GM20431 (cell line): ENCODE measurements around the gene TBCK.

ENCODE experiments used
- in situ Hi-C: fragments of 300-500 bp; cut with MseI, MboI; formaldehyde crosslinking; loops from one replicate; pipeline ENCODE4 v1.15.0; 2020; ENCODE audit warnings: low sequenced_read_pairs; ENCODE audit not compliant: unreplicated experiment

Gene TBCK

DNA sequence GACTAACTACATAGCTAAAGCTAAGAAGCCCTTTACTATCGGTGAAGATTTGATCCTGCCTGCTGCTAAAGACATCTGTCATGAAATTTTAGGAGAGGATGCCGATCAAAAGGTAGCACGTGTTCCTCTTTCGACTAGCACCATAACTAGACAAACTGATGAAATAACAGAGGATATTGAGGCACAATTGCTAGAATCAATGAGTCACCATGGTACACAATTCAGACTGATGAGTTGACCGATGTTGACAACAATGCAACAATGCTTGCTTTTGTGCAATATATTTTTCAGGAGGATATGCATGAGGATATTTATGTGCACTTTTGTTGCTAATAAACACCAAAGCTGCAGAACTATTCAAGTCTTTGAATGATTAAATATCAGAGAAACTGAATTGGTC lies 24.3 kb downstream of the TBCK start:
- in situ Hi-C loops, result no loop called here

DNA sequence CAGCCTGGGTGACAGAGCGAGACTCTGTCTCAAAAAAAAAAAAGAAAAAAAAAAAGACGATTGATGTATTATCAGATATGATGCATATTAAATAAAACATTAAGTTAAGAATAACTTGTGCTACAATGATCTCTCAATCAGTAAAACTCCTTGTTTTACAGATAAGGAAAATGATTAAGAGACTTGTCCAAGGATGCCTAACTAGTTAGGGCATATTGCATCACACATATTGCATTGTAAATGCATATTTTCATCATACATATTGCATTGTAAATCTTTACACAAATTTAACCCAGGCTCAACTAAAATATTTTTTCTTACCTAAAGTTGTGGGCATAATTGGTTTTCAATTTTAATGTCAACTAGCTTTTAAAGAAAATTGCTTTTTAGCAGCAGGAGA lies 26.3 kb downstream of the TBCK start:
- in situ Hi-C loops, result no loop called here

DNA sequence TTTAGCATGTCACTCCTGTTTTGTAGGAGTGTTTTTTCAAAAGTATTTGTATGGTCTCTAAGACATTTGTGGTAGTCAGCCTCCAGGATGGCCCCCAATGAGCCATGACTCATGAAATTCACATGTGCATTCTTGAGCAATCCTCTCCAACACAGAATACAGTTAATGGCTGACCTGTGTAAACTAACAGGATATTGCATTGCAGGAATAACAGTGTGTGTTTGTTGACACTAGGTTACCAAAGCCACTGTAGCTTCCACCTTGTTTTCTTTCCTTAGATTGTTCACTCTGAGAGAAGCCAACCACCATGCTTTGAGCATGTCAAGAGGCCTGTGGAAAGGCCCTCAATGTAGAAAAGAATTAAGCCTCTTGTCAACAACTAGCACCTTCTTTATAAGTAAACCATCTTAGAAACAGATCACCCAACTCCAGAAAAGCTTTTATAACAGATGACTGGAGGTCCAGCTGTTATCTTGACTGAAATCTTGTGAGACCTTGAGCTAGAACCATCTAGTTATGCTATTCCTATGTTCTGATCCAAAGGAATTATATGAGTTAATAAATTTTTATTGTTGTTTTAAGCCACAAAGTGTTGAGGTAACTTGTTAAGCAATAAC lies 28.5 kb downstream of the TBCK start:
- in situ Hi-C loops, result no loop called here

DNA sequence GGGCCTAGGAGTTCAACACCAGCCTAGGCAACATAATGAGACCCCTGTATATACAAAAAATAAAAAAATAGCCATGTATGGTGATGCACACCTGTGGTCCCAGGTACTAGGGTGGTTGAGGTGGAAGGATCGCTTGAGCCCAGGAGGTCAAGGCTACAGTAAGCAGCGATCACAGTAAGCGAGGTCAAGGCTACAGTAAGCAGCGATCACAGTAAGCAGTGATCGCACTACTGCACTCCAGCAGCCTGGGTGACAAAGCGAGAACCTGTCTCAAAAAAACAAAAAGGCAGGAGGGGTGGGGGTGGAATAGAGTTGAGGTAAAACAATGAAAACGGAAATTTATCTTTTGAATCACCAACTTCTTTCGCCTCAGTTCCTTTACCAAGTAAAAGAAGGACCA lies 29.4 kb downstream of the TBCK start:
- in situ Hi-C loops, result no loop called here

DNA sequence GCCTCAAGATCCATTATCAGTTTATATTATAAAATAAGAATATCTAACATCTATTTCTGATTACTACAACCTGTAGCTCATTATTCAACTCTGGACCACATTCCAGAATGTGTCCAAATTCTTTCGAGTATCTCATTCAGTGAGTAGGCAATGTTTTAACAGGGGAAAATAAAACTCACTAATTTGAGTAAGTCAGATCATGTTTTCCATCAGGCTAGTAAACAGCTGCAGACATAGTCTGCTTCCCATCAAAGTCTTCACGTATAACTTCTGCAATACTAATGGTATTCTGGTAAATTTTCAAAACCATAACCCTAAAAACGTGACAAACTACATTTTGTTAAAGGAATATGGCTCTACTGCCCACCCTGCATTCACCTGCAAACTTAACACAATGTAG lies 31.8 kb downstream of the TBCK start:
- in situ Hi-C loops, result no loop called here

DNA sequence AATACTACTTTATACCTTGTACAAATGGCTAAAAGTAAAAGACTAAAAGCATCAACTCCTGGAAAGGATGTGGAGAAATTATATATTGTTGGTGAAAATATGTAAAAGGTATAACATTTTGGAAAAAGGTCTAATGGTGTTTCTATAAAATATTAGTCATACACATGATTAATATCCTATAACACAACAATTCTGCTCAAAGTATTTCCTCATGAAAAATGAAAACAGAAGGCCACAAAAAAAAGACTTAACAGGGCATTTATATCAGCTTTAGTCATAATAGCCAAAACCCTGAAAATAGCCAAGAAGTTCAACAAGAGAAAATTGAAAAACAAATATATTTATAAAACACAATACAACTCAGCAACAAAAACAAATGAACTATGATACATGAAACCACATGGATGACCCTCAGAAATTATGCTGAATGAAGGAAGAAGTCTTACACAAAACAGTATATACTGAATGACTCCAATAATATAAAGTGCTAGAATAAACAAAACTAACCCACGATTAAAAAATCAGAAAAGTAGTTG lies 38.8 kb downstream of the TBCK start:
- in situ Hi-C loops, result no loop called here

DNA sequence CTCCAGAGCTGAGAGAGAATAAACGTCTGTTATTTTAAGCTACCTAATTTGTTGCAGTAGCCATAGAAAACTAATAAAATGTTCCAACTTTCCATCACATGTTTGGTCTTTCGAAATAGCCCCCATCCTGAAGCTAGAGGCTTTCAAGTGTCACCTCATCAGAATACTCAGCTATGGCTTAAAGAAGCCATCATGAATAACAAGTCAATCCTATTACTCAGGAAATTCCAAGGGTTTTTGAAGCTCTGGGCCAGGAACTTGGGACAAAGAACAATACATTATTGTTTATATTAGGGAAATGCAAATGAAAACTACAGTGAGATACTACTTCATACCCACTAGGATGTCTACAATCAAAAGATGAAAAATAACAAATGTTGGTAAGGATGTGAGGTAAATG lies 42.2 kb downstream of the TBCK start:
- in situ Hi-C loops, result no loop called here

DNA sequence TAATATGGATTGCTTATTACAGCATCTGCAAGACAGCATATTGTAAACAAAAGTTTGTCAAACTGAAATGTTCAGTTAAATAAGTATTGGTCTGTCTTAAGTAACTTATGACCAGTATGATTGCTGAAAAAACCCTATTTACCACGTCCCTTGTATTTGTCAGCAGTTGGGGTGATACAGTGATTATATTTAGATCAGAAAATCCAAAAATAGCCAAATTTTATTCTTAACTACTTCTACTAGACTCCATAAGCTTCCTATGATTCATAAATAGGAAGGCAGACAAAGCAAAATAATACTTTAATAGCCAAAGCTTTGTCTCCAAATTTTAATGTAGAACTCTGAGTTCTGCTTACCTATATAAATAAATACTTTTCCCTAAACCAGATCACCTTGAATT lies 45.3 kb downstream of the TBCK start:
- in situ Hi-C loops, result no loop called here

DNA sequence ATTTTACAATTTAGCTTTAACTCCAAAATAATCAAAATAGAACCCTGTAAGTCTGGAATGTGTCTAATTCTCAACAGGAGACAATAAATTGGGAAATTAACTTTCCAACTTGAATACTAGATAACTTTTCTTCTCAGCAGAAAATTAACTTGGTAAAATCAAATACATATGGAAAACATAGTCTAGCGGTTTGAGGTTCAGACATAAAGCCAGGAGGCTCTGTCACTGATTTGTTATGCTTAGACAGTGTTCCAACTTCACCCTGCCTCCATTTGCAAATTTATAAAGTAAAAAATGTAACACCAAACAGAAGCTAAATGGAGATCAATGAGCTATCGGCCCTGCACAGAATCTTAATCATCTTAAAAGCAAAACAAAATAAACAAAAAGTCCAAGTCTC lies 46.3 kb downstream of the TBCK start:
- in situ Hi-C loops, result no loop called here

DNA sequence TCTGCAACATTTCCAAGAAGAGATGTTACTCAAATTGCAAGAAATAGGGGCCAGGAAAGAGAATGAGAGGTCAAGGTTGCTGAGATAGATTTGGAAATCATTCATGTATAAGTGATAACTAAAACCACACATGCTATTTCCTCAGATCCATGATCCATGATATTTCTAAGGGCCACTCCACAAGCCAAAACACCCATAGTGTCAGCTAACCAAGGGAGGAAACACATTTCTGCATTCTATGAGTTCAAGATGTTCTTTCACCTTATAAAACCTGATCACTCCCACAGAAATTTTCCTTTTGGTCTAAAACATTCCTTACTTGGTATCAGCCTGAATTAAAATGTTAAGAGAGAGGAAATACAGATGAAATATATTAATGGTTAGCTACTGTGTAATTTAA lies 47.2 kb downstream of the TBCK start:
- in situ Hi-C loops, result no loop called here

DNA sequence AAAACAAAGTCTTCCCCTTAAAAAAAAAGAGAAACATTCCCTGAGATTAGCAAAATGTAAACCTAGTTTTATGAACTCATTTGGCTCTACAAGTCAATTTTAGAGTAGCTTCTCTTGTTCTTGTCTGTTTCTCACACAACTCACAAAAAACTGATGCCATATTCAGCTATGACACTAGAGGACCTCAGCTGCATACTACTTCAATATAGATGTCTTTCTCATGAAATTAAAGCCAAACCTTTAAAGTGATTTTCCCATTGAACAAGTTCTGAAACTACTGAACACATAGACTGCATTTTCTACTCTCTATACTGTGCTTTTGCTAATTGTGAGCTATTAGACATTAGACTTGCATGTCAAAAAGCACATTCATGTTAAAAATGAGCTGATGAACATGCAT lies 49.8 kb downstream of the TBCK start:
- in situ Hi-C loops, result no loop called here

DNA sequence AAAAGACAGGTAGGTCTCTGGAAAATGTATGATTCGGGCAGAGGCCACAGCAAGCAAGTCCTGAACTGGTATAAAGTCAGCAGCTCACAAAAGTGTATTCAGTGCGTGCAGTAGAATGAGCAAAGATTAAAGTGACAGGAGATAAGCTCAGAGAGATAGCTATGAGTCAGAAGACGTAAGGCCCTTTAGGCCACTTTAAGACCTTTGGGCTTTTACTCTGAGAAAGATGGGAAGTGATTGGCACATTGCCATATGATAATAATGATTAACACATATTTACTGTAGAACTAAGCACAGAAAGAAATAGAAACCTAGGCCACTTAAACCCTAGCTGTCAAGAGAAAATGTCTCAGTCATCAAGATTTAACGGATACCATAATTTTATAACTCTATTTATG lies 51.7 kb downstream of the TBCK start:
- in situ Hi-C loops, result no loop called here

DNA sequence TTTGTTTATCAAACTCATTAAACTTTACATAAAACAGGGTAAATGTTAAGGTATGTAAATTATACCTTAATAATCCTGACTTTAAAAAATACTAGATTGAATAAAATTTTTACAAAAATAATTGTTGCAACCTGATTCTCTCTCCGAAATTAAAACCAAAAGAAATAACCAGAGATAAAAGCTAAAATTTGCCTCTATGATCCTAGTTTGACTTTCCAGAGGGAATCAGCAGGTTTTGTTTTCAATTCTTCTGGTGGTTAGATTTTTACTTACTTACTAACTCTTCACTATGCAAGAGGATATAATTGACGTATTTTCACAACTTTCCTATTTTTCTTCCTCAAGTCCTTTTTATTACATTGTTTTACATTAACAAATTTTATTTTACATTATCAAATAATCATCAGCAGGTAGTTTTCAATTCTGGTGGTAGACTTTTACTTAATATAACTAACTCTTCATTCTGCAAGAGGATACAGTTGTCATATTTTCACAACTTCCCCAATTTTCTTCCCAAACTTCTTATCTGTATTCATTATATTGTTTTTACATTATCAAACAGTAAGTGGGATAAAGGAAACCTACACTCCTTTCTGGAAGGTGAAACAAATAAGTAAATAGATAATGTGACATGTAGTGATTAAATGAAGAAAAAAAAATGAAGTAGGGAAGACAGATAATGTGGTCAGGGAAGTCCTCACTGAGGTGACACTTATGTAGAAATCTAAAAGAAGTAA lies 52.2 kb downstream of the TBCK start:
- in situ Hi-C loops, result no loop called here

DNA sequence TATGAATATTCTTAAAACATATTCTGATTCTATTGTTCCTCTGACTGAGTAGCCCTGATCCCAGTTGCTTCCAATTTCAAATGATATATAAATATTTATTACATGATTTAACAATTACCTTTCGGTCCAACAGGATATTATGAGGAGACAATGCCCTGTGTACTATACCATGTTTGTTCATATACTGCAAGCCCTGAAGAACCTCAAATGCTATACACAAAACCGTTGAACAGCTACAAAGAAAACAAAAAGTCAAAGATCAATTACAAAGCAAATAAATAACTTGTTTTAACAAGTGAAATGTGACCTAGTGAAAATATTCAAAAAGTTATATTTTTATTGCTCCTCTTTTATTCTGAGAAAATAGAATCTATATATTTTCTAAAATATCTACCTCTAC lies 54.0 kb downstream of the TBCK start:
- in situ Hi-C loops, result no loop called here

DNA sequence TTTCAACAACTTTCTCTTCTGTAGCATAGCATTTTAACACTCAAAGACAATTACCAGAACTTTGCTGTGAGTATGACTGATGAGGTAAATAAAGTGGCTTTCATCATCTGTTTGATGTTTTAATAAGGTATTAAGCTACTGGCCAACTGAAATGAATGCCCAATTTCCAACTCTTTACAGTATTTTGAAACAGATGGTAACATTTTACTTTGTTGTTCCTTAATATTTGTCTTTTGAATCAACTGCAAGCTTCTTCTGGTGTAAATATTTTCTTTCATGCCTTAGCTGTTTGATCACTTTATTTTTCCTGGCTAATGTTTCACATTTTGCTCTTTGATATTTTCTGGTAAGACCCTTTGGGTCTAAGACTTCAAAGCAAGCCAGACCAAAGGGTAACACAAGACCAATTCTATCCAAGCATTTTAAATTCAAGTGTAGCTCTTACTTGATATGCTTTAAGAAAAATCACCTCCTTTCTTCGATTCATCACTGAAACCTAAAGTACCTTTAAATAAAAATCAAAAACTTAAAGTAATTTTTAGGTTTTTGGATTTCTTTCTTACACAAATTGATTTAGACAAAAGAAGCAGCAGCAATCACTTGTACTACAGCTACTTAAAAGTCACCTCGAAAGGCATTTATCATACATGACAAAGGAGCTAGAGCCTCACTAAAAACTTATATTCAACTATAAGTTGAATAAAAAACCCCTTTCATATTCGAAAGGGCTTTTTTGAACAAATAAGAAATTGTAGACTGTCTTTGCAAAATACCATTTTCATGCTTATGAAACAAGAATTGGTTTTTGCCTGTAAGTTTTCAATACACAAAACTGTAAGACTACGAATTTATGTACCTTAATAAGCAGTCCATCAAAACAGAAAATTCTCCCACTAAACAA lies 57.6 kb downstream of the TBCK start:
- in situ Hi-C loops, result no loop called here

DNA sequence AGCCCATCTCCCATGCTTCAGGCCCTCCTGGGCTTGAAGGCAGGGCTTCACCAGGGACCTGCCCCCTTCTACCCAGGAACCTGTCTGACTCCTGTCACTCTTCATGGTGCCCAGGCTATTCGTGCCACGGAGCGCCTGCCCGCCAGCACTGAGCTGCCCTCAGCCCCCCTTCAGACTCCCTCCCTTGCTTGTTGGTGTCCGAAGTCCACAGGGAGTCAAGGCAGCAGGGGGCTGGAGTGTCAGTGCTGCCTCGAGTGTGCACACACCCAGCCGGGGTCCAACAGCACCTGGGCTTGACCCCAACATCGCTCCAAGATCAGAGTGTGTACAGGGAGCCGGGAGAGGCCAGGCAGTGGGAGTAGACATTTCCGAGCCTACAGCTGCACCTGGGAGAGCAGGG lies 59.8 kb downstream of the TBCK start:
- in situ Hi-C loops, result no loop called here

DNA sequence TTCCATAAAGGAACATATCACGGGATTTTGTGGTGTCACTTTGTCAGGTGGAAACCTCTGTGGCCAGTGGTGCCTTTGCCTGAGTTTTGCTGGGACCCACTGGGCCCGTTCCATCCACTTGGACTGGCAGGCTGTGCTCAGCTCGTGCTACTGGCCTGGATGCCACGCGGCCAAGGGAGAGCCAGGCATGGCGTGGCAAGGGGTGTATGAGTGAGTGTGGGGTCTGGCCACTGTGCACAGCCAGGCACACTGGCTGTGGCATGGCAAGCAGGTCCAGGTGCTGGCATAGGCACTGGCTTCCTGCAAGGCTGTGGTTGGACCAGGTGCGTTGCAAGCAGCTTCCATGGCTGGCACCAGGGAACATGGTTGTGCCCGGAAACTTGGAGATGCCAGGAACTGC lies 60.8 kb downstream of the TBCK start:
- in situ Hi-C loops, result no loop called here

DNA sequence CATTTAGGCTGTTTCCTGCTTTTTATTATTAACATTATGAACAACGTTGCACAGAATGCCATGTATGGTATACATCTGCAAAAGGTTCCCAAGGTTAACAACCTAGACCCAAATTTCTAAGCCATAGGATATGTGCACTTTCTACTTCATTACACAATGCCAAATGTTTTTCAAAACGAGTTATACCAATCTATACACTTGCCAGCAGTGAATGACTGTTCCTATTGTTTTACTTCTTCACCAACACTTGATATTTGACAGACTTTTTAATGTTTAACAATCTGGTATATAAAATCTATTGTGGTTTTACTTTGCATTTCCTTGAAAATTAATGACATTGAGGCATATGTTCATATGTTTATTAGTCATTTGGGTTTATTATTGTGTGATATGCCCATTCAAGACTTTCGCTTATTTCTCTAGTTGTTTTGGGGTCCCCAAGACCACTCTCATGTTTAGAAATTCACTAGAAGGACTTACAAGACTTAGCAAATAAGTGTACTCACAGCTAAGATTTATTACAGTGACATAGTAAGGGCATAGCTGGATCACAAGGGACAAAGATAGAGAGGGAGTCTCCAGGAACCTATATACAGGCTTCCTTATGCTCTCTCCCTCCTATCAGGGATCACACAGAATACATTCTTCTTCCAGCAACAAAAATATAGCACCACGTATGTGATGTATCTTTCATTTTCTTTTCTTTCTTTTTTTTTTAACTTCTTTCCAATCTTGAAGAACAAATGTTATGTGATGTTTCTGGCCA lies 62.5 kb downstream of the TBCK start:
- in situ Hi-C loops, result no loop called here

DNA sequence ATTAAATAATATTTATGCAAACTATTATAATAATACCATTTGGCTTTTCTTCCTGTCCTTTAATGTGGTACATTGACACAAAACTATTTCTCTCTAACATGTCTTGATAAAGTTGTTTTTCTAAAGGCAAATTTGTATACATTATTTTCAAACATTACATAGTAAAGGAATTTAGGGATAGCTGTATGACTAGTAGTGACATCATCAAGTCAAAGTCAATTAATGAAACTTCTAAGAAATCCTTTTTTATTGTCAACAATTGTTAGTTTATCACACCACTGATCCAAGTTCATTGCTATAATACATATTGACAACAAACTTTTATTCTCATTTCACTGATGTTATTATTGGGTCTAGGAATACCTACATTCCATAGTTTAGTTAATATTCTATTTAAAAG lies 68.4 kb downstream of the TBCK start:
- in situ Hi-C loops, result no loop called here

DNA sequence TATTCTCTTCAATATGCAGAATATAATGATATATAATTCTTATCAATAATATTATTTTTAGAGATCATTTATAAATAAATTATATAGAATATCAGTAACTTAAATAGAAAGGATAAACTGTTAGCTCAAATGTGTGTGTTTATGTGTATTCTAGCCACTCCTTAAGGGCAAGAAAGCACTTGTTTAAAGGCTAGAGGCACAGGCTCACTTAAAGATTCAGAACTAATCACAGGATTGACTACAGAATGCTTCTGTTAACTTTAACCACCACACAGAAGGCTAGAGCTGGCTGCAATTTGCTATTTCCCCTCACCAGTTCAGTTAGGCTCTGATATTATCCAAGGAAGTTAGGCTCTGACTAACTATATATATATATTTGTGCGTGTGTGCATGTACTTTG lies 69.6 kb downstream of the TBCK start:
- in situ Hi-C loops, result no loop called here
